H1 (cell line): ENCODE results near the gene LMNA. TPM values are rescaled to one million over a fixed set of nuclear protein-coding genes. Genes with fewer than 3 reads are reported as not detected.

ENCODE experiments used
- polyA plus RNA-seq, 7 experiments: library from polyadenylated mRNA; depleted of rRNA in 3 of 7; stranded (reverse) in 5 of 7; unstranded in 2 of 7; fragments of >200 nt in 5 of 7; fragments of 200-250 nt in 2 of 7; gene quantifications; 1 replicate in 5 of 7; 2 replicates in 1 of 7; 4 replicates in 1 of 7; pipeline versions ENCODE4 v1.2.1 to v1.2.3, GENCODE V29; 2011 to 2013; ENCODE audit warnings: missing spikeins in 2 of 7, mixed read lengths in 2 of 7
- total RNA-seq: library from RNA; stranded (reverse); fragmentation: NEBNext Ultra II Directional; extraction: Animal tissue kit (Norgen Biotek cat#: 25700); gene quantifications from 2 replicates; pipeline ENCODE4 v1.2.1, GENCODE V29; 2021
- TF ChIP-seq, protein P1 (sequence below): fragments of 300-600 bp; sonication (generic); IDR thresholded peaks from 2 replicates; pipeline ENCODE4 v1.7.1; 2012; ENCODE audit warnings: low read length, moderate library complexity, mild to moderate bottlenecking, inconsistent platforms; ENCODE audit not compliant: insufficient replicate concordance

LMNA gene
- total and polyA plus RNA-seq, 2 of the 8 experiments (the other 6 are each of a cell fraction or from before 2014, with no cell fraction given) = 25.8 to 46.8 TPM

DNA sequence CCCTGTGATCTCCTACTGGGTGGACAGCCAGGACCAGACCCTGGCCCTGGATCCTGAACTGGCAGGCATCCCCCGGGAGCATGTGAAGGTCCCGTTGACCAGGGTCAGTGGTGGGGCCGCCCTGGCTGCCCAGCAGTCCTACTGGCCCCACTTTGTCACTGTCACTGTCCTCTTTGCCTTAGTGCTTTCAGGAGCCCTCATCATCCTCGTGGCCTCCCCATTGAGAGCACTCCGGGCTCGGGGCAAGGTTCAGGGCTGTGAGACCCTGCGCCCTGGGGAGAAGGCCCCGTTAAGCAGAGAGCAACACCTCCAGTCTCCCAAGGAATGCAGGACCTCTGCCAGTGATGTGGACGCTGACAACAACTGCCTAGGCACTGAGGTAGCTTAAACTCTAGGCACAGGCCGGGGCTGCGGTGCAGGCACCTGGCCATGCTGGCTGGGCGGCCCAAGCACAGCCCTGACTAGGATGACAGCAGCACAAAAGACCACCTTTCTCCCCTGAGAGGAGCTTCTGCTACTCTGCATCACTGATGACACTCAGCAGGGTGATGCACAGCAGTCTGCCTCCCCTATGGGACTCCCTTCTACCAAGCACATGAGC lies 62.2 kb downstream of the LMNA start (continued):
- TF ChIP-seq, protein P1, sequence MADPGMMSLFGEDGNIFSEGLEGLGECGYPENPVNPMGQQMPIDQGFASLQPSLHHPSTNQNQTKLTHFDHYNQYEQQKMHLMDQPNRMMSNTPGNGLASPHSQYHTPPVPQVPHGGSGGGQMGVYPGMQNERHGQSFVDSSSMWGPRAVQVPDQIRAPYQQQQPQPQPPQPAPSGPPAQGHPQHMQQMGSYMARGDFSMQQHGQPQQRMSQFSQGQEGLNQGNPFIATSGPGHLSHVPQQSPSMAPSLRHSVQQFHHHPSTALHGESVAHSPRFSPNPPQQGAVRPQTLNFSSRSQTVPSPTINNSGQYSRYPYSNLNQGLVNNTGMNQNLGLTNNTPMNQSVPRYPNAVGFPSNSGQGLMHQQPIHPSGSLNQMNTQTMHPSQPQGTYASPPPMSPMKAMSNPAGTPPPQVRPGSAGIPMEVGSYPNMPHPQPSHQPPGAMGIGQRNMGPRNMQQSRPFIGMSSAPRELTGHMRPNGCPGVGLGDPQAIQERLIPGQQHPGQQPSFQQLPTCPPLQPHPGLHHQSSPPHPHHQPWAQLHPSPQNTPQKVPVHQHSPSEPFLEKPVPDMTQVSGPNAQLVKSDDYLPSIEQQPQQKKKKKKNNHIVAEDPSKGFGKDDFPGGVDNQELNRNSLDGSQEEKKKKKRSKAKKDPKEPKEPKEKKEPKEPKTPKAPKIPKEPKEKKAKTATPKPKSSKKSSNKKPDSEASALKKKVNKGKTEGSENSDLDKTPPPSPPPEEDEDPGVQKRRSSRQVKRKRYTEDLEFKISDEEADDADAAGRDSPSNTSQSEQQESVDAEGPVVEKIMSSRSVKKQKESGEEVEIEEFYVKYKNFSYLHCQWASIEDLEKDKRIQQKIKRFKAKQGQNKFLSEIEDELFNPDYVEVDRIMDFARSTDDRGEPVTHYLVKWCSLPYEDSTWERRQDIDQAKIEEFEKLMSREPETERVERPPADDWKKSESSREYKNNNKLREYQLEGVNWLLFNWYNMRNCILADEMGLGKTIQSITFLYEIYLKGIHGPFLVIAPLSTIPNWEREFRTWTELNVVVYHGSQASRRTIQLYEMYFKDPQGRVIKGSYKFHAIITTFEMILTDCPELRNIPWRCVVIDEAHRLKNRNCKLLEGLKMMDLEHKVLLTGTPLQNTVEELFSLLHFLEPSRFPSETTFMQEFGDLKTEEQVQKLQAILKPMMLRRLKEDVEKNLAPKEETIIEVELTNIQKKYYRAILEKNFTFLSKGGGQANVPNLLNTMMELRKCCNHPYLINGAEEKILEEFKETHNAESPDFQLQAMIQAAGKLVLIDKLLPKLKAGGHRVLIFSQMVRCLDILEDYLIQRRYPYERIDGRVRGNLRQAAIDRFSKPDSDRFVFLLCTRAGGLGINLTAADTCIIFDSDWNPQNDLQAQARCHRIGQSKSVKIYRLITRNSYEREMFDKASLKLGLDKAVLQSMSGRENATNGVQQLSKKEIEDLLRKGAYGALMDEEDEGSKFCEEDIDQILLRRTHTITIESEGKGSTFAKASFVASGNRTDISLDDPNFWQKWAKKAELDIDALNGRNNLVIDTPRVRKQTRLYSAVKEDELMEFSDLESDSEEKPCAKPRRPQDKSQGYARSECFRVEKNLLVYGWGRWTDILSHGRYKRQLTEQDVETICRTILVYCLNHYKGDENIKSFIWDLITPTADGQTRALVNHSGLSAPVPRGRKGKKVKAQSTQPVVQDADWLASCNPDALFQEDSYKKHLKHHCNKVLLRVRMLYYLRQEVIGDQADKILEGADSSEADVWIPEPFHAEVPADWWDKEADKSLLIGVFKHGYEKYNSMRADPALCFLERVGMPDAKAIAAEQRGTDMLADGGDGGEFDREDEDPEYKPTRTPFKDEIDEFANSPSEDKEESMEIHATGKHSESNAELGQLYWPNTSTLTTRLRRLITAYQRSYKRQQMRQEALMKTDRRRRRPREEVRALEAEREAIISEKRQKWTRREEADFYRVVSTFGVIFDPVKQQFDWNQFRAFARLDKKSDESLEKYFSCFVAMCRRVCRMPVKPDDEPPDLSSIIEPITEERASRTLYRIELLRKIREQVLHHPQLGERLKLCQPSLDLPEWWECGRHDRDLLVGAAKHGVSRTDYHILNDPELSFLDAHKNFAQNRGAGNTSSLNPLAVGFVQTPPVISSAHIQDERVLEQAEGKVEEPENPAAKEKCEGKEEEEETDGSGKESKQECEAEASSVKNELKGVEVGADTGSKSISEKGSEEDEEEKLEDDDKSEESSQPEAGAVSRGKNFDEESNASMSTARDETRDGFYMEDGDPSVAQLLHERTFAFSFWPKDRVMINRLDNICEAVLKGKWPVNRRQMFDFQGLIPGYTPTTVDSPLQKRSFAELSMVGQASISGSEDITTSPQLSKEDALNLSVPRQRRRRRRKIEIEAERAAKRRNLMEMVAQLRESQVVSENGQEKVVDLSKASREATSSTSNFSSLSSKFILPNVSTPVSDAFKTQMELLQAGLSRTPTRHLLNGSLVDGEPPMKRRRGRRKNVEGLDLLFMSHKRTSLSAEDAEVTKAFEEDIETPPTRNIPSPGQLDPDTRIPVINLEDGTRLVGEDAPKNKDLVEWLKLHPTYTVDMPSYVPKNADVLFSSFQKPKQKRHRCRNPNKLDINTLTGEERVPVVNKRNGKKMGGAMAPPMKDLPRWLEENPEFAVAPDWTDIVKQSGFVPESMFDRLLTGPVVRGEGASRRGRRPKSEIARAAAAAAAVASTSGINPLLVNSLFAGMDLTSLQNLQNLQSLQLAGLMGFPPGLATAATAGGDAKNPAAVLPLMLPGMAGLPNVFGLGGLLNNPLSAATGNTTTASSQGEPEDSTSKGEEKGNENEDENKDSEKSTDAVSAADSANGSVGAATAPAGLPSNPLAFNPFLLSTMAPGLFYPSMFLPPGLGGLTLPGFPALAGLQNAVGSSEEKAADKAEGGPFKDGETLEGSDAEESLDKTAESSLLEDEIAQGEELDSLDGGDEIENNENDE = no peak
- TF ChIP-seq, all 59 proteins: peak for 0
